GM18519 (cell line): Measurements from ENCODE around the gene TBC1D17.

Experiments used
- ATAC-seq: cut with Tn5 transposase; IDR thresholded peaks from one replicate; pipeline ENCODE4 v1.9.1; 2021; ENCODE audit warnings: mild to moderate bottlenecking, moderate library complexity; ENCODE audit not compliant: unreplicated experiment, low FRiP score

The TBC1D17 gene

DNA sequence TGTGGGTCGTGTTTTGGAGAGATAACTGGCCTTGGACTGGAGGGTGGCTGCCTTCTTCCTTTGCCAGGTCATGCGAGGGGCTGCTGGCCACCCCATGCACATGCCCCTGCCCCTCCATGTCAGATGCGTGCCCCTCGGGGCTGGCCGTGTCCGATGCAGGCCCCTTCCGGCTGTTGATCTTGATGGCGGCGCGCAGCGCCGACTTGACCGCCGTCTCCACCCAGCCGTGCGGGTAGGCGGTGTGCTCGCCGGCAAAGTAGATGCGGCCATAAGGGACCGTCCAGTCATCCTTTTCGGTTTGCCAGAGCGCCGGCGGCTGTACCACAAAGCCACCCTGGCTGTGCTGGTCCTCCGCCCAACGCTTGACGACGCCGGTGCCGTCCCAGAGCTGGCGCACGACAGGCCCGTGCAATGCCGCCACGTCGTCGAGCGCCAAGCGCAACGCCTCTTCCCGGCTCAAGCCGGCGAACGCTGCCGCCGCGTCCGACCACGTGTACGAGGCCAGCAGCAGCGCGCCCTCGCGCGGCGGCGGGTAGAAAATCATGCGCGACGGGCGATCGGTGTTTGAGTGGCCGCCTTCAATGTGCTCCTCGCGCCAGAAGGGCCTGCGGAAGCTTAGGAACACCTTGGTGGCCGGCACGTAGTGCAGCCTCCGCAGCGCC is 12.3 kb downstream of the TBC1D17 start:
- no peak for ATAC-seq

DNA sequence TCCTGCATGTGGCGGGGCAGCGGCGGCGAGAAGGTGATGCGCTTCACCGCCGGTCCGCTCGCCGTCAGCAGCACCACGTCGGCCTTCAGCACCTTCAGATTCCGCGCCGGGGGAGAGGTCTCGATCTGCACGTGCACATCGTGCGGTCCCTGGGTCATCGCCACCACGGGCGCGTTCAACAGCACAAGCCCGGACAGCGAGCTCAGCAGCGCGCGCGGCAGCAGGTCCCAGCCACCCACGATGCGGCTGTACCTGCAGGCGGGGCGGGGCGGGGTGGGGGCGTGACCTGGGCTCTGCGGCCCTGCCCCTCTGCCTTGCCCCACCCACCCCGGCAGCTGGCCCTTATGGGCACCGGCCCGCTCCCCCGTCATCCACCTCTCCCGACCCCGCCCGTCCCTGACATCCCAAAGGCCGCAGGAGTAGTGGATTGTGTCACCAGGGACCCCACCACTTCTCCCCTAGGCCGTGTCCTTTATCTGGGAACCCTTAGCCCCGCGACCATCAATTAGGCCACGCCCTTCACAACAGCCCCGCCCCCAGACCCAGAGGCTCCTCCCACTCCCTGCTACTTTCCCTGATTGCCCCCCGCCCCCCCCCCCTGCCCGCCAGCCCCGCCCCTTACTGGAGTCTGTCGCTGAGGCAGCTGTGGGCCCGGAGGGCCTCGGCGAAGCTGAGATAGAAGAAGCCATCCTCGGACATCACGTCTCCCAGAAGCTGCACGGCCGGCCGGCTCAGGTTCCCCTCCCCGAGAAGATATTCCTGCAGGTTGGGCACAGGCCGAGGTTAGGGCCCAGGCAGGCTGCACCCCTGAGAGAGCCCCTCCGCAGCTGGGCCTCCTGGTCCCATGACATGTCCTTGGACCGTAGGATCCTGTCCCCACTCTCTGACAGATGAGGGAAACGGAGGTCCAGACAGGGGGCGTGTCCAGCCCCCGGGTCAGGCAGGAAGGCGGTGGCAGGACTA is 13.1 kb downstream of the TBC1D17 start:
- no peak for ATAC-seq

DNA sequence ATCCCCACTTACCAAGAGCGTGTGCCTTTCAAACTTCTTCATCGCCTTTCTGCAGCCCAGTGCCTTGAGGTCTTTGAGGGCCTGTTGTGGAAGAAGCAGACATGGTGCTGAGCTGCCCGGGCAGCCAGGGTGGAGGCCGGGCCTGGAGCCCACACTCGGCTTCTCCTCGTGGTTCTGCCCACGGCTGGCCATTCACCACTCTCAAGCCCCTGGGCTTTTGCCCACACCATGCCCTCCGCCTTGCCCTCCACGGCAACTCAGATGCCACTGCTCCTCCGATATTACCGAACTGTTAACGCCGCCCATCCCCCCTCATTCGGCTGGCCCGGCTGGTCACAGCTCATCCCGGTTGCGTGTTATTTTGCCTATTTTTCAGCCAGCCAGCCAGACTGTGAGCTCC is 13.9 kb downstream of the TBC1D17 start:
- no peak for ATAC-seq

DNA sequence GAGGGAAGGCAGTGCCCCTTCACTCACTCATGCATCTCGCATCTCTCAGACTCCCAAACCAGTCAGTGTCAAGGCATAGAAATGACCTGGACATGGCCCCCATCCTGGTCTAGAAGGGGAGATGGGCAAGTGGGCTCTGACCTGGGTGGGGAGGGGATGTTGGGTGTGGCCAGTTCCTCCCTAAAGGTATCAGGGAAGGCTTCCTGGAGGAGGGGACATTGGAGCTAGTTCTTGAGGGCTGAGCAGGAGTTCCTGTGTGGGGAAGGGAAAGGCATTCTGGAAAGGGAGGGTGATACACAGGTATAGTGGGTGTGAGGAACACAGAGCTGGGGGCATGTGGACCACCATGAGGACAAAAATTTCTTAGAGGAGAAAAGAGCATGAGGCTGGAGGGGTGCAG is 15.2 kb downstream of the TBC1D17 start:
- ATAC-seq, result no peak

DNA sequence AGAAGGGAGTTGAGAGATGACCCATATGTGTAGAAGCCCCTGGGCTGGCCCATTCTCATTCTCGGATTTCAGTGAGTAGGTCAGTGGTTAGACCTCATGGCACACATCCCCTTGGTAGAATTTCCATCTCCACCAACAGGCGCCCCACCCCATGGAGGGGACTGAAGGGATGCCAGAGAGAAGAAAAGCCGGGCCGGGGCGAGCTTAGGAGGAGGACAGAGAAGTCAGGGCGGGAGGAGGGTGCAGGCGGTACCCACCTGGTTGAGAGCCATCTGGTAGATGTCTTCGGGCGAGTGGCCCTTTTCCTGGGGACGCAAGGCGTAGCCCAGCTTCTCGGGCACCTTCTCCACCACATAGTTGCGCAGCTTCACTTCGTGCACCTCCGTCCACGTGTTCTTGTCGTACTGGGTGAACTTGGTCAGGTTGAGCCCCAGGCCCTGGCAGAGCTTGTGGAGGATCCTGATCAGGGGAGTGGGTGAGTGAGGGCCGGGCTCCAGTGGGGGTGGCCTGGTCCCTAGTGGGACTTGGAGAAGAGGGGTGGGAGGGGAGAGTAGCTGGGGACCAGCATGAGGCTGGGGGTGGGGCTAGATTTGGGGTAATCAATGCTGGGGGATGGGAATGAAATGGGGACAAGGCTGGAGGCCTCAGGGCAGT is 16.6 kb downstream of the TBC1D17 start:
- no peak for ATAC-seq

DNA sequence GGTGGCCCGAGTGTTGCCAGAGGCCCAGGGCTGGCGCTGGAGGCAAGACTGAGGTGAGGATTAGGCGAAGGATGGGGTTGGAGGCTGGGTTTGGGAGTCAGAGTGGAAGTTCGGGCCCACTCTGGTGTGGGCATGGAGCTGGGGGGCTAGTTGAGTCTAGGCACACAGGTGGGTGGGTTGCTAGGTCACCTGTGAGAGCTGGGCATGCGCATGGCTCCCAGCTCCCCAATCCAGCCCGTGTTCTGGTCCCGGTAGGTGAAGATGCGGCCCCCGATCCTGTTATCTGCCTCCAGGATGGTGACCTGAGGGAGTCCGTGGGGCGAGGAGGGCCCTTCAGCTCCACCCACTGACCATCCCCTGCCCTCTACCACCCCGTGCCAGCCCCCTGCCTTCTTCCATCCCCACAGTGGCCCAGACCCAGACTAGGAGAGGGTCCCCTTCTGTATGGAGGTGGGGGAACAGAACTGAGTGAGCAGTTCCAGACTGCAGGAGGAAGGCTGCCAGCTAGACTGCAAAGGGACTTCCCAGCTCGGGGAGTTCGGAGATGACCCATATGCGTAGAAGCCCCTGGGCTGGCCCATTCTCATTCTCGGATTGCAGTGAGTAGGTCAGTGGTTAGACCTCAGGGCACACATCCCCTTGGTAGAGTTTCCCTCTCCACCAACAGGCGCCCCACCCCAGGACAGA is 17.5 kb downstream of the TBC1D17 start:
- ATAC-seq, result no peak

DNA sequence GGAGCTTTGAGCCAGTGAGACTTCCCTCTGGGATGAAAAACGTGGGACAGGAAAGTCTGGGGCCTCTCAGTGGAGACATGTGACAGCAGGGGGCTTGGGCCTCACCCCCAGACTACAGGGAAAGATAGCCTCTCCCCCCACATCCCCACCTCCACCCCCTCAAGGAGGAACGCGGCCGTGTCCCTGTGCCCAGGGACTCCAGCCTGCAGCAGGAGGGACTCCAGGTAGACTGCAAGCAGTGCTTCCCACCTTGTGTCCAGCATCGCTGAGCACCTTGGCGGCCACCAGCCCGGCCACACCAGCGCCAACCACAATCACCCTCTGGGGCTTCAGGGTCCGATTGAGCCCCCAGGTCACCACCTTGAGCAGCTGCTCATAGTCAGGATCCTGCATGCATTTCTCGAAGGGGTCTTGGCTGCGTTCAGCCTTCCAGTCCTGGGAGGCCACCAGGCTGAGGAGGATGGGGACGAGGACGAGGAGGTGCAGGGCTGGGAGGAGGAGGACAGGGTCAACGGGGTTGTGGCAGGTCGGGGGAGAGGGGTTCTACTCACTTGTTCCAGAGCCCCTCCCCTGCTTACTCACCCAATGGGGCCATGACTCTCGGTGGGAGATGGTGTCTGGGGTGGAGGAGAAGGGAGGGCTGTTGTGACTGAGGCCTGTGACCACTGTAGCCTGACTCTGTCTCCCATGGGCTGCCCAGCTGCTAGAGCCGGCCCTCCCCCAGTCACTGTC is 18.2 kb downstream of the TBC1D17 start:
- ATAC-seq, result no peak

DNA sequence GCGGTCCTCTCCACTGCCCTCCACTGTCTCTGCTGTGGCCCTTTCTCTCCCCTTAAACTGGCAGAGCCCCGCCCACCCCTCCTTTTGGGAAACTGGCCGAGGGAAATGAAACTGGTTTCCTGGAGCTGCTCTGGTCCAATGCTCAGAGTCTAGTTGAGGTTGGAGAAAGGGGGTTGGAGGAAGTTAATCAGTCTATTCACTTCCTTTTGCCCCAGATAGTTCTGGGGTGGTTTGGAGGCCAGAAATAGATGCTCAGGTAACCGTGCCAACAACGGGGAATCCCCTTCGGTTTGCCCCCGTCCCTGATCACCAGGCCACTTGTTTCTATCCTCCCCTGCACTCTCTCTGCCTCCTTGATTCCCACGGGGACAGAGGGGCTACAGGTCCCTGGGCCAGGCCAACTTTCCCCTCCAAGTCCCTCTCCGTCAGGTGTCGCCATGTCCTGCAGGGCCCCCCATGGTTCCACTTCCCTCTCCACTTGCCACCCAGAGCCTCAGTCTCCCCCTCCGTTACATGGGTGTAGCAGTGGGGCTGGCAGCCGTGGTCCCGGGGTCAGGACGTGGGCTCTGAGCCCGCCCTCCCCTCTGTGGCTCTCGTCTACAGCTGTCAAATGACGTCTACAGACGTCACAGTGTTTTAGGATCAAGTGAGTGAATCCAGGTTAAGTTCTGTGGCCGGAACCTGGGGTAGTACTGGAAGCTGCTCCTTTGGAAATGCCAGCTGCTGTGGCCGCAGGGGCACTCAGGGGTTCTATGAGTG is 19.5 kb downstream of the TBC1D17 start, which contains the start of gene IL4I1:
TSS of gene IL4I1 (minus strand) at position 25 of the 759 bp plus-strand sequence. CDS start 727 bp downstream, outside the sequence.
- no peak for ATAC-seq

DNA sequence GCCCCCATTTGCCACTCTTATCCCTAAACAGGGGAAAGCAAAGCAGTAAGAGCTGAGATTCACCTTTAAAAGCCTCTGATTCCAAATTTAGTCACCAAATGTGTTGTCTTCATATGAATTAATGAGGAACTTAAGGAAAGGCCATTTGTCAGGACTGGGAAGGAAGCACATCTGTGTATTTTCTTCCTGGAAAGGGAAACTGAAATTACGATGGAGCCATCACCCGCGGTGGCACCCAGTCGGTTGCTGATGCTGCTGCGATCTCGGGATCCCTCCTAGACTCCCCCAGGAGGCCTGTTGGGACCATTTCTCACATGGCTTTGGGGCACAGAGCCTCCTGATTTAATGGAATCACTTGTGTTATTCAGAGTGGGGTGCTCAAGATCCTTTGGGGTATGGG is 26.6 kb downstream of the TBC1D17 start:
- ATAC-seq, result no peak

DNA sequence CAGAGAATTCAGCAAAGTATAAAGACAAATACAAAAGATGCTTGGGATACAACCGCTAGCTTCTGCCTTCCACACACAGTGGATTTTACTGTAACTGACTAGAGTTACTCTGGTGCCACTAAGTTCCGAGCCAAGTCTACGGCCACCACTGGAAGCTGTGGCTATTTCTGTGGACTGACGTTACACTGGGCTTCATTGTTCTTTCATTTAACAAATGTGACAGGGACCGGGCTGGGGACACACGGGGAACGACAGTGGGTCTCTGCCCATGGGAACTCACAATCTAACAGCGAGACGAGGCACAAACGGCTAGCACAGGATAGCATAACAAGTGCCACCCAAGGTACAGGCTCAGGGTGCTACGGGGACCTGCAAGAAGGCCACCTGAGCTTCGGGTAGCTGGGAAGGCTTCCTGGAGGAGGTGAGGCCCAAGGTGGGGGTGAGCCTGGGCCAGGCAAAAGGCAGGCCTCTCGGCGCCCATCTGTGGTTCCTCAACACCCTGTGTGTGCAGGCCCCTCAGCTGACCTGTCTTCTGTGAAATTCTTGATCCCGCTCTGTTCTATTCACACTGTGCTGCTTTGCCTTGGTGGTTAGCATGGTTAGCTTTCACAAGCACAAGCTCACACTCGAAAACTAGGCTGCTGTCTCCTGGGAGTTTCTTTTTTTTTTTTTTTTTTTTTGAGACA is 29.5 kb downstream of the TBC1D17 start:
- no peak for ATAC-seq

DNA sequence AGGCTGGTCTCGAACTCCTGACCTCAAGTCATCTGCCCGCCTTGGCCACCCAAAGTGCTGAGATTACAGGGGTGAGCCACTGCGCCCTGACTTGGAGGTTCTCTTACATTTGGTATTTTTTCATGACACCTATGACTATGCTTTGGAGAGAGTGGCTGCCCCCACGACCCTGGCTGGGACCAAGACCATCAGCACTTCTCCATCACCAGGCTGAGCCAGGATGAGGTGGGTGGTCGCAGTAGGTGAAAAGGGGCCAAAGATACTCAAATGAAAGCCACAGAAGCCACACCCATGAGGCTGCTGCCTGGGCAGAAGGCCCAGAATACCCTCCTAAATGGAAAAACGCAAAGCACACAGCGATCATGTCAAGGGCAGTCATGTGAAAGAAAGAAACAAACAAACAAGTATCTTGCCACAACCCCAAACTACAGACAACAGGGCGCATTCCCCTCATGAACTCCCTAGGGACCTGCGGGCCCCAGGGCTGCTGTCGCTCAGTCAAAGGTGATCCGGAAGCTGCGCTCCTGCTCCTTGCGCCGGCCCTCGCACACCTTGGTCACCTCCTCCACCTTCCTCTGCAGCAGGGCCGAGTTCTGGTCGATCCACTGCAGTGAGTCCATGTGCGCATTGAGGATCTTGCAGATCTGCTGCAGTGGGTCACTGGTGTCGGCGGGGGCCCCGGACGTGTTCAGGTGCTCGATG is 30.4 kb downstream of the TBC1D17 start:
- no peak for ATAC-seq

DNA sequence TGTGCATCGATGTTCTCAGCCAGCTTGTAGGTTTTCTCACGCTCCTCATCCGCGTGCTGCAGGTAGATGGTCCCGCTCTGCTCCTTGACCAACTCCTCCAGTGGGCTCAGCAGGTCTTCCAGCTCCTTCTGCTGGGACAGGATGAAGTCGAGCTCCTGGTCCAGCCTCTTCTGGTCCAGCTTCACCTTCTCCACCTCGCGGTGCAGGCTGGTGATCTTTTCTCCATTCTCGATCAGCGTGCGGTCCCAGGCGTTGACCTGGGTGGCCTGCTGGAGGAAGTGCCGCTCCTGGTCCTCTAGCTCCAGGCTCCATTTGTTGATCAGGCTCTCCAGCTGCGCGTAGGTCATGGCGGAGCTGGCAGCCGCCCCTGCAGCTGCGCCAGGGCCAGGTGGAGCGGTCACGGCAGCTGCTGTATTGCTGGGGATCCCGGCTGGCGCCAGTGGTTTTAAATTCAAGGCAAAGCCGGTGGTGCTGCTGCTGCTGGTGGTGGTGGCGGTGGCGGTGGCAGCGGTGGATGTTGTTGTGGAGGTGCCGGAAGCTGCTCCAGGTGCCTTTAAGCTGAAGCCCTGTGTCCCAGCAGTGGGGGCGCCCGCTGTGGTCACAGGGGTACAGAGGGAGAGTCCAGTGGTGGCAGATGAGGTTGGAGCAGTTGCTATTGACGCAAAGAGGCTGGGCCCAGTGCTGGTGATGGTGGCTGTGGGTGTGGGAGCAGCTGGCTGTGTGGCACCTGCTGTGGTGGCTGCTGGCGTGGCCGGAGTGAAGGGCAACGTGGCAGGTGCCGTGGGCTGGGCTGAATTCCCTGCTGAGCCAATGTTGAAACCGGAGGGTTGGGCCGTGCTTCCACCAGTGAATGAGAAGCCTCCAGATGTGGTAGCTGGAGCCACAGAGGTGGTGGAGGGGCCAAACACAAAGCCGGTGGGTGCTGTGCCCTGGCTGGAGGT is 31.2 kb downstream of the TBC1D17 start:
- no peak for ATAC-seq

DNA sequence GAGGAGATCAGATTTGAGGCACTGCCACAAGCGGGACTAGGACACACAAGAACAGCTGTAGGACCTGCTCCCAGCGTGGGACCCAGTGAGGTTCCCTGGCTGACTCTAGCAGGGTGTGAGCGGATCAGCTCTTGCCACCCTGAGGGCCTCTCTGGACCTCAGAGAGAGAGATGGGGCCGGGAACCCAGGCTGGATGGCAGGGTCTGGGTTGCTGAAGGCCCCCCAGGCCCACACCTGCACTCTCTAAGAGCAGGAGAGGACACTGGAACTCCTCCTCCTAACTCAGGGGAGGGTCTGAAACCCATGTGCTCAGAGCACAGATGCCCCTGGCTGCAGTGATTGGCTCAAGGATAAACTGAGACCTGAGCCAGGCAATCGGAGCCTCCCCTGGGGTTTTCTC is 32.7 kb downstream of the TBC1D17 start:
- ATAC-seq, result no peak

DNA sequence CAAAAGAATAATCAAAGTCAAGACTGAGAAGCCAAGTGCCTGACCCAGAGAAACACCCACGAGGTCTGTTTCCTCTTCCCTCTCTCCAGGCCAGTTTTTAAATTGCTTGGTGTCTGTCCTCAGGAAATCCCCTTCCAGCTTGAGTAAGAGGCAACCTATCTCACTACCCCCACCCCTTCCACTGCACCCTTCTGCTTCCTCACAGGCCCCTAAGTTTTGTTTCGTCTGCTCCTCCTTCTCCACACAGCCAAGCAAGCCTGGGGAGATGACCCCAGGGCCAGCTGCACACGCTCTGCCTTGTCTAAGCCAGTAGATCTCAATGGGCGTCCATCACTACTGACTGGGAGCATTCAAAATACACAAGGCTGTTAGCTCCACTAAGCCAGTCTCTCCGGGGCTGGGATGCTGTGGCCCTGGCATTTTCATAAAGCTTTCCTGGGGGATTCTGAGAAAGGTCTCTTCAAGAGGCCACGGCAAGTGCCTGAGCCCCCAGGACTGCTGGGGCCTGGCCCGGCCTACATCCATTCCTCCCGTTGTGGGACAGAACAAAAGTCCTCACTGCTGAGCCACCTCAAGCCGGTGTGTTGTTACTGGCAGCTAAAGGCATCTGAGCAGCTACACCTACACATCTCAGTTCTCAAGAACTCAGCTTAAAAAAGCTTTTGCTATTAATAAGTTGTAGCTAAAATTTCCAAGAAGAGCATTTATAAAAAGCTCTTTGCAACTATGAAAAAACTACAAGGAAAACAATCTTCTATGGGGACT is 34.1 kb downstream of the TBC1D17 start:
- no peak for ATAC-seq

DNA sequence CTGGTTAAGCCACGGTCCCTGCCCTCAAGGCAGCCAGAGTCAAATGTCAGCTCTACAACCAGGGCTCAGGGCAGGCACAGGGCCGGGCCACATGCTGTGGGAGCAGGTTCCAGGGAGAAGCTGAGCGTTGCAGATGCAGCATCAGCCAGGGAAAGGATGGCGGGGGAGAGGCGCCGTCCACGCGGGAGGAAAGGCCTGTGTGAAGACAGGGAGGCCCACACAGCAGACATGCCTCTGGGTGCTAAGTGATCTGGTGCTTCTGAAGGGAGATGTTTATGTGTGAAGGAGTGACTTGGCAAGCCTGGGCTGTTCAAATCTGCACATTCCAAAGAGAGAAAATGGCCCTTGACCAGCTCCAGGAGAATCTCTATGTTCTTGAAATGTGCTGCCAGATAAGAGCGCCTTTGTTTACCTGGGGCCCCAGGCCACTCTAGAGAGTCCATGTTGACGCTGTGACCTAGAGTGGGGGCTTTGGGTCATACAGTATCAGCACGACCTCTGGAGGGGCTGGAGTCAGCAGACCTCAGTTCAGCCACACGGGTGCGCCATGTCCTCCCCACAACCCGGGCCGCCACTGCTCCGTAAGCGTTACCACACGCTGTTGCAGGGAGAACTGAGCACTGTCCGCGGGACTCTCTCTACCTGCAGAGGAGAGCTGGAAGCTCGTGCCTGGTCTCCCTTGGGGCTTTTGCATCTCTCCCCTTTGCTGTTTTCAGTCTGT is 35.6 kb downstream of the TBC1D17 start:
- ATAC-seq, result no peak

DNA sequence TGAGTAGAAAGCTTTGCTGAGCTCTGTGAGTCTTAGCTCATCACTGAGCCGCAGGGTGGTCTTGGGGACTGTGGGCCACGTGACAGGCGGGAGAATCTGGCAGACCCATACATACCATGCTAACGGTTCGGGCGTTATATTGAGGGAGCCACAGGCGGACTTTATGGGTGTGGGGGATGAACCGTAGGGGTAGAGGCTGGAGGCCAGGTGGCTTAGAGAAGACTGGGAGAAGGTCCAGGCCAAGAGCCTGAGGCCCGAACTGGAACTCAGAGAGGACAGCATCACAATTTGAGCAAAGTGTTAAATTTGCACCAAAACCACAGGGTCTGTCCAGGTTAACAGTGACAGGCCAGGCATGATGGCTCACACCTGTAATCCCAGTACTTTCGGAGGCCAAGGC is 36.2 kb downstream of the TBC1D17 start:
- no peak for ATAC-seq
